T follicular helper cell (primary cell): ENCODE measurements around the gene CSNK1D.

Source experiments
- DNase-seq: peaks from one replicate; pipeline ENCODE4 v3.0.0-alpha.2; 2020; ENCODE audit warnings: low read depth

Gene CSNK1D

GRCh38 chr17:82240506-82241182, 32.9 kb downstream of the CSNK1D start:
- DNase-seq, result no peak

GRCh38 chr17:82239926-82240505, 33.5 kb downstream of the CSNK1D start:
- no peak for DNase-seq

- DNase-seq, result no peak
Measured at GRCh38 chr17:82239401-82239925, 34.0 kb downstream of the CSNK1D start.

- peak; percentile 66 for DNase-seq
Measured at GRCh38 chr17:82238472-82239201, 34.9 kb downstream of the CSNK1D start.

GRCh38 chr17:82237746-82238471, 35.6 kb downstream of the CSNK1D start:
- no peak for DNase-seq

- no peak for DNase-seq
Measured at GRCh38 chr17:82237083-82237745, 36.3 kb downstream of the CSNK1D start.

- DNase-seq, result peak; percentile 60
Measured at GRCh38 chr17:82236142-82236971, 37.1 kb downstream of the CSNK1D start.

GRCh38 chr17:82235775-82236141, 37.7 kb downstream of the CSNK1D start:
- no peak for DNase-seq

GRCh38 chr17:82235056-82235774, 38.3 kb downstream of the CSNK1D start:
- no peak for DNase-seq

- DNase-seq, result no peak
Measured at GRCh38 chr17:82234211-82235055, 39.1 kb downstream of the CSNK1D start.

- DNase-seq, result no peak
Measured at GRCh38 chr17:82232876-82233785, 40.4 kb downstream of the CSNK1D start.

- DNase-seq, result no peak
Measured at GRCh38 chr17:82232322-82232820, 41.1 kb downstream of the CSNK1D start.

- DNase-seq, result no peak
Measured at GRCh38 chr17:82231562-82232321, 41.8 kb downstream of the CSNK1D start.

- no peak for DNase-seq
Measured at GRCh38 chr17:82231312-82231561, 42.3 kb downstream of the CSNK1D start.

- no peak for DNase-seq
Measured at GRCh38 chr17:82230609-82231311, 42.7 kb downstream of the CSNK1D start.

- no peak for DNase-seq
Measured at GRCh38 chr17:82229698-82230608, 43.5 kb downstream of the CSNK1D start.
